Measurements from ENCODE around the gene RLF.

DNA sequence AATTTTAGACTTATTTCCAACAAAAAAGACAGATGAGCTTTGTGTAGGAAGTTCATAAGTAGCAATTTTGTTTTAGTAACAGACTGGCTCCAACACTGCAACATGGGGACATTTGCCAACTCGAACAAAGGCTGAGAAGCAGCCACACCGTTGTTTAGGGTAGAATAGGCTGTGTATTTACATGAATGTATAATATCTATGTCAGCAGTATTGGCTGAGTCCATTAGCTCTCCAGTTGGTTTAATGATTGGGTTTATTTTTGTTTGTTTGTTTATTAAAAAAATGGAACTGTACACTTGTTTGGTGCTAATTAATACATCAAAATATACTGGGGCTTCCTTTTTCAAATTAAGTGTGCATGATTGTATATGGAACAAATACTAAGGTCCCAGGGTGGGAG lies 79.2 kb downstream of the RLF start:
- no peak for TF ChIP-seq EP300 (IDR thresholded peaks at IDR 0.05)
- TF ChIP-seq, protein P1, sequence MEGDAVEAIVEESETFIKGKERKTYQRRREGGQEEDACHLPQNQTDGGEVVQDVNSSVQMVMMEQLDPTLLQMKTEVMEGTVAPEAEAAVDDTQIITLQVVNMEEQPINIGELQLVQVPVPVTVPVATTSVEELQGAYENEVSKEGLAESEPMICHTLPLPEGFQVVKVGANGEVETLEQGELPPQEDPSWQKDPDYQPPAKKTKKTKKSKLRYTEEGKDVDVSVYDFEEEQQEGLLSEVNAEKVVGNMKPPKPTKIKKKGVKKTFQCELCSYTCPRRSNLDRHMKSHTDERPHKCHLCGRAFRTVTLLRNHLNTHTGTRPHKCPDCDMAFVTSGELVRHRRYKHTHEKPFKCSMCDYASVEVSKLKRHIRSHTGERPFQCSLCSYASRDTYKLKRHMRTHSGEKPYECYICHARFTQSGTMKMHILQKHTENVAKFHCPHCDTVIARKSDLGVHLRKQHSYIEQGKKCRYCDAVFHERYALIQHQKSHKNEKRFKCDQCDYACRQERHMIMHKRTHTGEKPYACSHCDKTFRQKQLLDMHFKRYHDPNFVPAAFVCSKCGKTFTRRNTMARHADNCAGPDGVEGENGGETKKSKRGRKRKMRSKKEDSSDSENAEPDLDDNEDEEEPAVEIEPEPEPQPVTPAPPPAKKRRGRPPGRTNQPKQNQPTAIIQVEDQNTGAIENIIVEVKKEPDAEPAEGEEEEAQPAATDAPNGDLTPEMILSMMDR (IDR thresholded peaks at IDR 0.05) = no peak
